LoVo (cell line): ENCODE measurements around the gene DHDDS.
"Not testable (repeated sequence)": the region's sequence is repeated elsewhere in the genome, so short reads cannot be mapped to it uniquely, and the experiment has no call there.

Experiments used
- DNase-seq: peaks from one replicate; pipeline ENCODE4 v3.0.0-alpha.2; 2016; ENCODE audit warnings: low spot score

The DHDDS gene

DNA sequence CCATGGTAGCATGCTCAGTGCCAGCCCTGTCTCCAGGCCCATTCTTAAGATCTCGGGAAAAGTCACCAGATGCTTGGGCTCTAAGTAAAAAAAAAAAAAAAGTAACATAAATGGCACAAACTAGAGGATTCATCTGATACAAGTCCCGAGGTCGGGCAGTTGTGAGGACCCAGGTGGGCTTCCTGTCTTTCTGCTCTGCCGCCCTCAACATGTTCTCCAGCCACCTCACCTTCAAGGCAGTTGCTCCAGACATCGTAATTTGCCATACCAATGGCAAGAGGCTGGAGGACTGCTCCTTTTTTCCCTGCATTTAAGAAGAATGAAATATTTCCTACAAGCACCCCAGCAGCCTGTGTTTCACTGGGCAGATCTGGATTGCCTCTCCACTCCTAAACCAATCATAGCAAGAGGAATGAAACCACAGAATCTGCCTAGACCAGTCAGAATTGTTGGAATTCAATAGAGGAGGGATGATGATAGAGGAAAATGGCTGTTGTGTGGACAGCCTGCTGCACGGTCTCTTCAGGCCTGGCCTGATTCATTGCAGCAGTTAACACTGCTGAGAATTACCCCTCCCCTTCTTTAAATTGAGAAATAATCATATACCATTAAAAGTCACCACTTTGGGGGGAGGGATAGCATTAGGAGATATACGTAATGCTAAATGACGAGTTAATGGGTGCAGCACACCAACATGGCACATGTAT, 45.5 kb downstream of the DHDDS start:
- no peak for DNase-seq

- no peak for DNase-seq
Measured at GRCh38 chr1:26478159-26478558, 46.0 kb downstream of the DHDDS start.

- DNase-seq: no peak
Measured at GRCh38 chr1:26478988-26479387, 46.9 kb downstream of the DHDDS start.

DNA sequence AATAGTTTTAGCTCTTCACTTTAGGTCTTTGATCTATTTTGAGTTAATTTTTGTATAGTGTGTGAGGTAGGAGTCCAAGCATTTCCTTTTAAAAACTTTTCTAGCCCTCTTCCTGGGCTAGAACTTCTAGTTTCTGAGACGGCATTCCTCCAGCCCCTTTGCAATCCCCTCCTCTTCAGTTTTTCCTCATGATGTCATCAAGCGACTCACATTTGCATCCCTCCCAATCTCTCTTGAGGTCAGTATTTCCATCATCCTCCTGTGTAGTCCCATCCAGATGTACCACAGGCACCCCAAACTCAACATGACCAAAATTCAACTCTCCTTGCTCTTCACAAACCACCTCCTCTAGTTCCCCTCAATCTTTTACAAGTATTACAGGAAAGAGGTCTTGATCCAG, 50.8 kb downstream of the DHDDS start:
- no peak for DNase-seq

GRCh38 chr1:26483980-26484379, 51.9 kb downstream of the DHDDS start:
- no peak for DNase-seq

- DNase-seq: no peak
Measured at GRCh38 chr1:26490155-26490554, 58.0 kb downstream of the DHDDS start.

- no peak for DNase-seq
Measured at GRCh38 chr1:26493267-26493666, 61.1 kb downstream of the DHDDS start.

DNA sequence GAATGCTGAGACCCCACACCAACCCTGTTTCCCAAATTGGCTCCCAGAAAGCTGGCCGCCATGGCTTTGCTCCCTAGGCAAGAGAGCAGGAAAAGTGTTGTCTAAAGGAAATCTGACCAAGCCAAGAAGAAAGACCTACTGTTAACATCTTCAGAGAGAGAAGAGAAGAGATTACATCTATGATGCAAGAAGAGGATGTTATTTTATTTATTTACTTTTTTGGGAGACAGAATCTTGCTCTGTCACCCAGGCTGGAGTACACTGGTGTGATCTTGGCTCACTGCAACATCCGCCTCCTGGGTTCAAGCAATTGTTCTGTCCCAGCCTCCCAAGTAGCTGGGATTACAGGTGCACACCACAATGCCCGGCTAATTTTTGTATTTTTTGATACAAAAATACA, 61.8 kb downstream of the DHDDS start:
- no peak for DNase-seq

DNA sequence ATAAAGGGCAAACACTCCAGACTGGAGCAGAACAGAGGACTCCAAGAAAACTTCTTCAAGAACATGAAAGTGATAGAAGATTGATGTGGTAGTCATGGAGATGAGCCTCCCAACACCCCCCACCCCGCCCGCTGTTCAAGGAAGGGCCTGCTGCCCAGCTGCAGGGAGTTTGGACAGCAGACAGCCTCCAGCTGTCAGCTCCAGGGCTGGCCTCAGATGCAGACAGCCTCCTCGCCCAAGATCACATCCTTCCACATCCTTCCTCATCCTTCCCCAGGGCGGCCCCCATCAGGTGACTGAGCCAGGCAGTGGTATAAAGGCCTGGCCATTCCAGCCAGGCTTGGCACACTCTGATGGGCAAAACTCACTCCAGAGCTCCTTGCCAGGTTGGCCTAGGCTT, 64.7 kb downstream of the DHDDS start:
- no peak for DNase-seq

DNA sequence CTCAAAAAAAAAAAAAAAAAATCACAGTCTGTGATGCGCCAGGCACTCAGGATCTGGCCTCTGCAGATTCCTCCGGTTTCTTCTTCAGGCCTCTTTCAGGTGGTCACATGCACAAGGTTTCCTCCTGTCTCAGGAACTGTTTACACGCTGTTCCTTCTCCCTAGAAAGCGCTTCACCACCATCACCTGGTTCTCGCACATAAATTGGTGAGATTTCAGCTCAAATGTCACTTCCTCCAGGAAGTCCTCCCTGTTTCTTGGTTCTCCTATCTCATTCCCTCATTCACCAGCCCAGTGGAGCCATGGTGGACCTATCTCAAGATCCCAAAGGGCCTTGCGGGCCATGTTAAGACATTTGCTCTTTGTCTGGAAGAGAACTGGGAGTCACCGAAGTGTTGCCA, 66.8 kb downstream of the DHDDS start:
- DNase-seq: no peak

DNA sequence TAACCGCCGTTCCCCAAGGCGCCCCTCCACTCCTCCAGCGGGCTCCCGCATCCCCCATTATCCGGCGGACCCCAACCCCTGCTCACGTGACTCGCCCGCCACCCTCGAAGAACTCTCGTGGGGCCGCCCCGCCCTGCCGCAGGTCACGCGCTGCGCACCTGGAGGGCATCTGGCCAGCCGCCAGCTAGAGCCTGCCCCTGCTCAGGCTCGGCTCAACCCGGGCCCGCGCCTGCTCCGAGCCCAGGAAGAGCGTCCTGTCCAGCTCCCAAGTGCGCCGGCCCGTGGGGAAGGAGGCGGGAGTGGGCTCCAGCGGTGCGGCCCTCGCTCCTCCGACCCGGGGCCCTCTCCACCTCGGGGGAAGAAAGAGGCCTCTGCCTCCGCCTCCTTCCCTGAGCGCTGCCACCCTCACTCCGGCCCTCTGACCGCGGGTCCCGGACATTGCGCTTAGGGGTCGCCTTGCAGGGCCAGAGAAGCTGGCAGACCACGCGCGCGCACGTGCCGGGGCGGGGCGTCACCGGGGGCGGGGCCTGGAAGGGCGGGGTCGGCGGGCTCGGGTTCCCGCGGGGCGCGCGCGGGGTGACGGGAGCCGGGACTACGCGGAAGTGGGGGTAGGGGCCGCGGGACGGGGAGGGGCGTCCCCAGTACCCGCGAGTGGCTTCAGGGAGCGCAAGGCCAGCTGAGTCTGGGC, 68.5 kb downstream of the DHDDS start:
- DNase-seq: peak; percentile 75

DNA sequence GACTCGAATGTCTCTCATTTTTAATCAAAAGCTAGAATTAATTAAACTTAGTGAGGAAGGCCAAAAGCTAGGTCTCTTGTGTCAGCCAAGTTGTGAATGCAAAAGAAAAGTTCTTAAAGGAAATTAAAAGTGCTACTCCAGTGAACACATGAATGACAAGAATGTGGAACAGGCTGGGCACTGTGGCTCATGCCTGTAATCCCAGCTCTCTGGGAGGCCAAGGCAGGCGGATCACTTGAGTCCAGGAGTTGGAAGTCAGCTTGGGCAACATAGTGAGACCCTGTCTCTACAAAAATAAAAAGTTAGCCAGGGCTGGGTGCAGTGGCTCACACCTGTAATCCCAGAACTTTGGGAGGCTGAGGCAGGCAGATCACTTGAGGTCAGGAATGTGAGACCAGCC, 78.6 kb downstream of the DHDDS start:
- not testable (repeated sequence) for DNase-seq

DNA sequence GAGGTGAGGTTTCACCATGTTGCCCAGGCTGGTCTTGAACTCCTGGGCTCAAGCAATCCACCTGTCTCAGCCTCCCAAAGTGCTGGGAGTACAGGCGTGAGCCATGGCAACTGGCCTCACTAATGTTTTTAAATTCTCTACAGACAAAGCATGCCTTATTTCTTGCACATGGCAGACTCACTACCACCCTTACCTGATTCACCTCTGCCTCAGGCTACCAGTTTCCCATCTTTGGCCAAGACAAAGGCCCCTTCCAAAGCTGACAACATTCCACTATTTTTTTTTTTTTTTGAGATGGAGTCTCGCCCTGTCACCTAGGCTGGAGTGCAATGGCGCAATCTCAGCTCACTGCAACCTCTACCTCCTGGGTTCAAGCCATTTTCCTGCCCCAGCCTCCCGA, 83.7 kb downstream of the DHDDS start:
- not testable (repeated sequence) for DNase-seq

GRCh38 chr1:26516987-26517765, 85.1 kb downstream of the DHDDS start:
- DNase-seq: no peak

- no peak for DNase-seq
Measured at GRCh38 chr1:26517766-26518049, 85.6 kb downstream of the DHDDS start.

- no peak for DNase-seq
Measured at GRCh38 chr1:26518355-26518754, 86.2 kb downstream of the DHDDS start.

DNA sequence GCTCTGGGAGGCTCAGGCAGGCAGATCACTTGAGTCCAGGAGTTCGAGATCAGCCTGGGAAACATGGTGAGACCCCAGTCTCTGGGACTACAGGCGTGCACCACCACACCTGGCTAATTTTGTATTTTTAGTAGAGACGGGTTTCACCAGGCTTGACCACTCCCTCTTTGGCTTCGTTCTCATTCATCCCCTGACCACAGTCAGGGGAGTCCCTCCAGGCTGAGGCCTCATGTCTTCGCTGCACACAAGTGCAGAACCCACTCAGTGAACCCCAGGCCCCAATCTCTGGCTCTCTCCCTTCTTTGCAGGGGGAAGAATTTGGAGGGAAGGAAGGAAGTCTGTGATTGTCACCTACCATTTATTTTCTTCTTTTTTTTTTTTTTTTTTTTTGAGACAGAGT, 88.2 kb downstream of the DHDDS start:
- DNase-seq: no peak
